ENCODE results near the gene CCDC141. TPM values are rescaled to one million over a fixed set of nuclear protein-coding genes. Genes with fewer than 3 reads are reported as not detected.

CCDC141 gene
- total RNA-seq, 3 donors from 2014 or later (not counting 1 experiment from before 2014, with no cell fraction given), result 2.0 to 3.1 (median 2.0) TPM

GRCh38 chr2:178895171-178895570 is 154.8 kb downstream of the CCDC141 start:
- no CpG with 5 or more reads among the region's 2 CpGs for WGBS (ENCODE audit: insufficient coverage)
- Mint-ChIP-seq H3K4me1 (peaks cover 0 to 6% of the 10 kb centered on the region in 2 donors), H3K27ac (no peak overlapping the region), H3K36me3 (no peaks in the 10 kb centered on the region), H3K27me3 (ENCODE audit: low read depth in 2 of 2) (no peaks in the 10 kb centered on the region), H3K4me3 (no peak overlapping the region), H3K9me3 (no peaks in the 10 kb centered on the region)
- no peaks in the 10 kb centered on the region for H3K4me1 ChIP-seq (ENCODE audit: control insufficient read depth, insufficient read depth, low read length)
- DNase-seq, result no peak
- H3K36me3 ChIP-seq (ENCODE audit: control insufficient read depth, insufficient read depth, low read length), result no peaks in the 10 kb centered on the region
- no peak overlapping the region for H3K27ac ChIP-seq (ENCODE audit: low read length)
- no peak overlapping the region for H3K4me3 ChIP-seq (ENCODE audit: low read length)
- intact Hi-C loops (cut with micrococcal nuclease), result no loop called here
- ATAC-seq, result no peak
- no peak for TF ChIP-seq CTCF (IDR thresholded peaks at IDR 0.05)
- H3K9me3 ChIP-seq (ENCODE audit: control insufficient read depth, insufficient read depth, low read length), result no peaks in the 10 kb centered on the region
- H3K27me3 ChIP-seq (ENCODE audit: control insufficient read depth, insufficient read depth, low read length), result no peaks in the 10 kb centered on the region

GRCh38 chr2:178892751-178893625 is 156.9 kb downstream of the CCDC141 start:
- Histone ChIP-seq H3K36me3 (ENCODE audit: control insufficient read depth, insufficient read depth, low read length) (no peaks in the 10 kb centered on the region), H3K9me3 (ENCODE audit: control insufficient read depth, insufficient read depth, low read length) (no peaks in the 10 kb centered on the region), H3K4me1 (ENCODE audit: control insufficient read depth, insufficient read depth, low read length) (no peaks in the 10 kb centered on the region), H3K4me3 (ENCODE audit: low read length) (no peak overlapping the region), H3K27ac (ENCODE audit: low read length) (no peak overlapping the region), H3K27me3 (ENCODE audit: control insufficient read depth, insufficient read depth, low read length) (no peaks in the 10 kb centered on the region)
- H3K27me3 Mint-ChIP-seq (ENCODE audit: low read depth in 2 of 2), result no peaks in the 10 kb centered on the region
- H3K4me3 Mint-ChIP-seq, result no peak overlapping the region
- DNase-seq, result no peak
- intact Hi-C loops (cut with micrococcal nuclease), result loop anchor here (5.0 kb wide), 1 partner anchor 549 kb away; no protein-coding TSS in a partner anchor
- no peaks in the 10 kb centered on the region for H3K9me3 Mint-ChIP-seq
- H3K27ac Mint-ChIP-seq, result no peak overlapping the region
- H3K36me3 Mint-ChIP-seq, result no peaks in the 10 kb centered on the region
- ATAC-seq, result no peak
- no peak for TF ChIP-seq CTCF (IDR thresholded peaks at IDR 0.05)
- 68% methylated on average over 4 of the region's 5 CpGs for WGBS (ENCODE audit: insufficient coverage)
- H3K4me1 Mint-ChIP-seq, result peaks cover 0 to 6% of the 10 kb centered on the region in 2 donors

- 86% methylated on average over 5 of the region's 5 CpGs for WGBS (ENCODE audit: insufficient coverage)
- no peak overlapping the region for H3K27ac Mint-ChIP-seq
- H3K36me3 ChIP-seq (ENCODE audit: control insufficient read depth, insufficient read depth, low read length), result no peaks in the 10 kb centered on the region
- DNase-seq (no peak), ATAC-seq (no peak)
- no peaks in the 10 kb centered on the region for H3K27me3 ChIP-seq (ENCODE audit: control insufficient read depth, insufficient read depth, low read length)
- H3K4me3 Mint-ChIP-seq, result no peak overlapping the region
- intact Hi-C loops (cut with micrococcal nuclease), result loop anchor here (5.0 kb wide), 1 partner anchor 550 kb away; no protein-coding TSS in a partner anchor
- no peaks in the 10 kb centered on the region for H3K27me3 Mint-ChIP-seq (ENCODE audit: low read depth in 2 of 2)
- no peaks in the 10 kb centered on the region for H3K36me3 Mint-ChIP-seq
- no peaks in the 10 kb centered on the region for H3K9me3 ChIP-seq (ENCODE audit: control insufficient read depth, insufficient read depth, low read length)
- no peaks in the 10 kb centered on the region for H3K9me3 Mint-ChIP-seq
- H3K4me1 ChIP-seq (ENCODE audit: control insufficient read depth, insufficient read depth, low read length), result no peaks in the 10 kb centered on the region
- H3K4me3 ChIP-seq (ENCODE audit: low read length), result no peak overlapping the region
- TF ChIP-seq CTCF (IDR thresholded peaks at IDR 0.05), result no peak
- no peak overlapping the region for H3K27ac ChIP-seq (ENCODE audit: low read length)
- peaks cover 0 to 6% of the 10 kb centered on the region in 2 donors for H3K4me1 Mint-ChIP-seq
Observed at GRCh38 chr2:178891959-178892485, 157.9 kb downstream of the CCDC141 start.

All from natural killer cell (primary cell).